ENCODE results near the gene SPRR2F.

The SPRR2F gene

GRCh38 chr1:153072806-153073726, 40.2 kb downstream of the SPRR2F start:
- DNase-seq (ENCODE audit: low spot score): no peak

- DNase-seq (ENCODE audit: low spot score): no peak
These were observed 41.8 kb downstream of the SPRR2F start, which contains the start of gene SPRR2B for GRCh38 chr1:153071511-153071910. Gene SPRR2B, minus strand, starts transcription at chr1:153071611. Its CDS starts 772 bp downstream, at chr1:153070839.

GRCh38 chr1:153070243-153070642, 43.1 kb downstream of the SPRR2F start:
- no peak for DNase-seq (ENCODE audit: low spot score)
